Stimulated activated CD4-positive, alpha-beta T cell treated with anti-CD3 and anti-CD28 coated beads, Interleukin-4, amount 100 ng/mL, for 1 hour (primary cell): ENCODE measurements around the gene TAF3.
"Not testable (repeated sequence)": the region's sequence is repeated elsewhere in the genome, so short reads cannot be mapped to it uniquely, and the experiment has no call there.

Source experiments
- DNase-seq: peaks from one replicate; pipeline ENCODE4 v3.0.0-alpha.2; 2020

Gene TAF3

GRCh38 chr10:7818295-7819120 lies at the start of gene TAF3:
Gene TAF3 (plus strand): TSS chr10:7818505. CDS start chr10:7818710, 205 bp downstream.
- DNase-seq = peak; percentile 93

DNA sequence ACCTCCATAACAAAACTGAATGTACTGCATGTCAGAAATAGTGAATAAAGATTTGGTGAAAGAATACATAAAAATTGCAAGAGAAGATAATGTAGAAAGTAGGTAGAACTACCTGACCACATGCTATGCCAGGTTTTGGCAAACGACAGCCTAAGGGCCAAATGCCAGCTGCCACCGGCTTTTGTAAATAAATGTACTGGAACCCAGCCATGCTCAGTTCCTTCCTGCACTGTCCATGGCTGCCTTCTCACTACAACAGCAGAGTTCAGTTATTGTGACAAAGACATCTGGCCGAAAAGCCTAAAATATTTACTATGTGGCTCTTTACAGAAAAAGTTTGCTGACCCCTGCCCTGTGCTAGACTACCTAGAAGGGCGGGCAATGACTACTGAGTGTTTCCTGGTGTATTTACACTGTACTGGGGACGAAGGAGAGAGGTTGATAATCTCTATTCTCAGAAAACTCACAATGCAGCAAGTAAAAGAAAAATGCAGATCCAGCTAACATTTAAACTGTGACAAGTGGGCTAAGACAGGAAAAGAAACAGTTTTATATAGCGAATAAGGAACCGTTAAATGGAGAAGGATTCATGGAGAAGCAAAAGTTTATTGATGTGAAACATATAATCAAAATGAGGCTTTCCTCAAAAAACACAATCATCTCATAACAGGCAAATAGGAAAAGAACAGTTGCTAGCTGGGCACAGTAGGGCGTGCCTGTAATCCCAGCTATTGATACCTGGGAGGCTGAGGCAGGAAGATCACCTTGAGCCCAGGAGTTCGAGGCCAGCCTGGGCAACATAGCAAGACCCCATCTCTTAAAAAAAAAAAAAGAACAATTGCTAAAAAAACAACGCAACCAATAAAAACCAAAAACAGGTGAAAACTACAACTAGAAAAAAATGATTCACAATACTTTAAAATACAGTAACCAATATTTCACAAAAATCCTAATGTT lies 44.2 kb upstream of the TAF3 start:
- DNase-seq = no peak

DNA sequence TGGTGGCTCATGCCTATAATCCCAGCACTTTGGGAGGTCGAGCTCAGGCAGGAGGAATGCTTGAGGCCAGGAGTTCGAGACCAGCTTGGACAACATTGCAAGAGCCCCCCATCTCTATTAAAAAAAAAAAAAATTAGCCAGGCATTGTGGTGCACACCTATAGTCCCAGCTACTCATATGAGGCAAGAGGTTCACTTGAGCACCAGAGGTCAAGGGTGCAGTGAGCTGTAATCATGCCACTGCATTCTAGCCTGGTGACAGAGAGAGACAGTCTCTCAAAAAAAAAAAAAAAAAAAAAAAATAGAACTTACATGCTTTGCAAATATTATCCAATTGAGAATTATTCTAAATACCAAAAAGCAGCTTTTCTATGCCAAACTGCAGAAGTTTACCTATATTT lies 41.5 kb upstream of the TAF3 start:
- DNase-seq = no peak

GRCh38 chr10:7782194-7782593 lies 36.1 kb upstream of the TAF3 start:
- DNase-seq = not testable (repeated sequence)

GRCh38 chr10:7786430-7786829 lies 31.9 kb upstream of the TAF3 start:
- no peak for DNase-seq

GRCh38 chr10:7787150-7787856 lies 31.0 kb upstream of the TAF3 start:
- no peak for DNase-seq

- DNase-seq = peak; percentile 97
These were observed 30.3 kb upstream of the TAF3 start, which contains the start of the genes ATP5F1C and KIN for GRCh38 chr10:7787857-7788638. Gene ATP5F1C (plus strand): TSS chr10:7788177. CDS start chr10:7788208, 31 bp downstream. Gene KIN (minus strand): TSS chr10:7787993. CDS start chr10:7787933, 60 bp downstream.

DNA sequence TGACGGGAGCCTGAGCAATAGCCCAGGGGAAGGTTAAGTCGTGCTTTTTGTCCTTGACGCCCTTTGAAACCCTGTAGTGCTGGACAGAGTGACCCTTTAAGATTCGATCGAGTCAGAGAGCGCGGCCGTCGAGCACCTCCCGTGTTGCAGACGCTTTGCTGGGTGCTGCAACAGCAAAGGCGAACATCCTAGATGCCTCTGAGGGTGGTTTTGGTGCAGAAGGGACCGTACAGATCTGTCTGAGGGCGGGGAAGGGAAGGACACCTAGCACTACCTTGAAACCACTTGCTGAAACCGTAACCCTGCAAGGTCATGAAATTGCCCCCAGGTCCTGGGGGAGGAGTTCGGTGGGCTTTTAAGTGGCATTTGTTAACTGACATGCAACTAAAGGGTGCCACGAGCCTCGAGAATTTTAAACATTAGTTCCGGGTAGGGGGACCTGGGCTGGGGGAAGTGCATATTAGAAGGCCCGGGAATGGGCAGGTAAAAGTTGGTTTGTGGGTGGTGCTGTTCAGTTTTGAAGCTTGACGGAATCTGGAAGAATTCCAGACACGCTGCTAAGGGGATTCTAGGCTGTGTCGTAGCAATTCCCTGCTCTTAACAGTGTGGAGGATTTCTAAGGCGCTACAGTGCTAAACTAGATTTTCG lies 29.5 kb upstream of the TAF3 start:
- DNase-seq = no peak

DNA sequence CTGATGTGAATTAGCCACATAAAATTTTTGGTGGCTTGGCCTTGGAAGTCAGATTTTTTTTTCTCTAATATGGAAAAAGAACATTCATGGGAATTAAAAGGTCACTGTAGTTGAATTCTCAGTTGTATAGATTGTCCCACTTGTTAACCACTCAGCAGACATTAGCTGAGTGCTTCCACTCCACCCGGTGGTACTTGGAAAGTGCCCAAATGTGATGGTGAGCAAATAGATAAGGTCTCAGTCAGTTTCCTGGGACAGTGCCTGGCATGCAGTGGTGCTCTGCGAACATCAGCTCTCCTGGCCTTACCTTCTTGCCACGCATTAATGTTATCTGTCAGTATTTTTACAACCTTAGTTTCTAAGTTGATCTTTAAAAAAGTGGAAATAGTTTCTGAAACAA lies 28.9 kb upstream of the TAF3 start:
- DNase-seq = no peak

GRCh38 chr10:7792541-7792940 lies 25.8 kb upstream of the TAF3 start:
- no peak for DNase-seq

DNA sequence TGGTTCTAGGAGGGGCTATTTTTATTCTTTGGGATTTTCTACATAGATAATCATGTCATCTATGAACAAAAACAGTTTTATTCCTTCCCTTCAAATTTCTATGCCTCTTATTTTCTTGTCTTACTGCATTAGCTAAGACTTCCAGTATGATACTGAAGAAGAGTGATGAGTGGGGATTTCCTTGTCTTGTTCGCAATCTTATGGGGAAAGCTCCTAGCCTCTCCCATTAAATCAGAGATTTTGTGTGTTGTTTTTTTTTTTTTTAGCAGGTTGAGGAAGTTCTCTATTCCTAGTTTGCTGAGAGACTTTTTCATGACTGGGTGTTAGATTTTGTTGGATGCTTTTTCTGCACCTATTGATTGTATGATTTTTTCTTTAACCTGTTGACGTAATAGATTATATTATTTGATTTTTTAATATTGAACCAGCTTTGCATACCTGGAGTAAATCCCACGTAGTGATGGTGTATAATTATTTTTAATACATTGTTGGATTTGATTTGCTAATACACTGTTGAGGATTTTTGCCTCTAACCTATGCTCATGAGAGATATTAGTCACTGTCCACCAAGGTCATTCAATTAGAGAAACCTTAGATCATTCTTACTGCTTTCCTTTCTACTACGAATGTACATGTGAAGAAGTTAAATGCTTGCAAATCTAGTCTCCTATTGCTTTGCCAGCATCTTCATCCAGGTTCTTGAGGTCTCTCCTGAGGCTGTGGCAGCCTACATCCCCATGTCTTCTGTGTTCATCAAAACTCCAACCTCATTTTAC lies 23.9 kb upstream of the TAF3 start:
- DNase-seq = no peak

DNA sequence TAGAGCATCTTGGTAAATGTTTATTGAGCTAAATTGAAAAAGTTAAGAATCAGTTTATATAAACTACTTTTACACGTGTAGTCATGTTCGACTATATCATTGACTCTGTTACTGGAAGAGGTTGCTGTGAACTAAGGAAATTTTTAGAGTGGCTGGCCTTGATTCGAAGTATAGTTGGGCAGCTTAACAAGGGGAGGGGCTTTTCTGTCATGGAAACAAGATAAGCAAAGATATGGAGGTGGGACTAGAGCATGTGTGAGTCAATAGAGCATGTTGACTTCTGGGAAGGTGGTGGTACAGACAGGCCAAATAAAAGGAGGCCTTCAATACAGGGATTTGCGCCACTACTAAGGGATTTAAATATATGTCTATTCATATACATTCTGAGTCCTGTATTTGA lies 22.7 kb upstream of the TAF3 start:
- DNase-seq = no peak

GRCh38 chr10:7797582-7797981 lies 20.7 kb upstream of the TAF3 start:
- no peak for DNase-seq

- DNase-seq = no peak
These were observed 15.7 kb upstream of the TAF3 start for GRCh38 chr10:7802606-7803005.

DNA sequence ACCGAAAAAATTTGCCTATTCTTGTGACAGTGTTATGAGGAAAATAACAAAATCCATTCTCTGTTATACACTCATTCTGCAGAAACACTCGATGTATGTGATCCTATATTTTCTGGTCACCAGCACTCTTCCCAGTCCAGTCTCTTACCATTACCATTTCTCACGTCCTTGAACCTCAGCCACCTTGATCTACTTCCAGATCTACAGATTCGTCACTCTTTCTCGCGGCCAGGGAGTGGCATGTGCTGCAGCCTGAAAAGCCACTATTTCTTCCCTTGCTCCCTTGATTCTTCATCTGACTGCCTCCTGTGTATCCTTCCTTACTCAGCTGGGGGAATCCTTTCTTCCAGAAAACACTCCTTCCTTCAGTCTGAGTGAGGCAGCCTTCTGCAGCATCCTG lies 14.1 kb upstream of the TAF3 start:
- no peak for DNase-seq

DNA sequence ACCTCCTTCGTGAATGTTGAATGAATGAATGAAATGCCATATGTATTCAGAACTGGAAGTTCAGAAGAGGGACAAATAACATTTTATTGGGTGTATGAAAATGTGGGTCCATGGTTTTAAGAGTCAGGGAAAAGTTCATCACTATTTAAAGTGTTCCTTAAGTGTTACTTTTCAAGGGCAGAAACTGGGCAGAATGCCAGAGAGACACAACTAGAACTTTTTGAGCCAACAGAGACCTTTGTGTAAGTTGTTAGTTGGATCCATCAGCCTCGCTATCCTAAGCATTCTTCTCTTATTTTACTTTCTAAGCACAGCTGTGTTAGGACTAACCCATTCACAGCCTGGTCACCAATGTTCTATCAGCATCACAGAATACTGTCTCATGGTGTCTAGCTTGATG lies 13.6 kb upstream of the TAF3 start:
- no peak for DNase-seq

DNA sequence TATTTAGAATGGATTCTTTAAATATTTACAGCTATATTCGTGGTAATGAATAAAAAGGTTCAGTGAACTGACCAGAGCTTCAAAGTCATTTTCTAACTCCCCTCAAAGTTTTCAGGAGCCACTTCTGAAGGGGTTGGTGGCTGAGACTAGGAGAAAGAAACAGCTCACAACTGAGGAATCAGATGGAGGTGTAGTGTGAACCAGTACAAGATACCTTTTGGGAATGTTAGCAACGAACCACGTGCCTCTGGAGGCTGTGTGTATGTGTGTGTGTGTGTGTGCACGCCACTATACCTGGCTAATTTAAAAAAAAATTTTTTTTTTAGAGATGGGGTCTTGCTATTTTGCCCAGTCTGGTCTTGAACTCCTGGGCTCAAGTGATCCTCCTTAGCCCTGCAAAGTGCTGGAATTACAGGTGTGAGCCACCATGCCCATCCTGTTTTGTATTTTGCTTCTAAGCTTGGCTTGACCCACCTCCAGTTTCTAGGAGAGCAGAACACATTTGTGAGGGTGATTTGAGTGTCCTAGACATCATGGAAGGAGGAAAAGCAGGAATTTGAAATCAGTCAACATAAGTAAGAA lies 9.5 kb upstream of the TAF3 start:
- no peak for DNase-seq

DNA sequence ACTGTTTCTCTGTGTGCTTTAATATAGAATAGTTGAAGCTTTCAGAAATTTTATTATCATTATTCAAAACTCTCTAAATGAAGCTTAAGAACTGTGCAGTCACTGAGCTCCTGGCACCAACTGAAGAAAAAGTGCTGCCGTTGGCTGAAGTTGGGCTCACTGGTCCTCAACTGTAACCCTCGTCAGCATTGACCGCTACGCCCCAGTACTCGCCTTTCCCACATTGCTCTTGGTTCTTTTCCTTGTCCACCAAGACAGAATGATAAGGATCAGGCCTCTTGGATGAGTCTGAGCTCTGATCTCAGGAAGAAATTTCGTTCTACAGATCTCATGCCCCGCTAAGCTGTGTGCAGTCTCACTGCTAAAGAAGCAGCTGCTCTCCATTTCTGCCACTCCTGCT lies 7.9 kb upstream of the TAF3 start:
- DNase-seq = no peak

DNA sequence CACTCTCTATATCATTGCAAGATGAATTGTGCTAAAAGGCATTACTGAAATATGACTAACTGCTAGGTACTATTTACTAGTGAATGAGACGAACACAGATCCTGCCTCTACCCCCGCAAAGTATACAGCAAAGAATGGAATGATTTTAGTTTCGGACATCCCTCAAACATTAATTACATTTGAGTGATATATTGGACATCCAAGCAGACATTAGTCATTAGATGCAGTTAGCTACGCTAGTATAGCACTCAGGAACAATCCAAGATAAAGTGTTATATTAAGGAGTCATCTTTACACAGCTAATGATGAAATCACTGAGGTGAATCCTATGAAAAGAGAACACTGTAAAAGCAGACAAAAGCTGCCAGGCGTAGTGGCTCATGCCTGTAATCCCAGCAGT lies 7.3 kb upstream of the TAF3 start:
- DNase-seq = no peak

- DNase-seq = not testable (repeated sequence)
These were observed 6.6 kb upstream of the TAF3 start for GRCh38 chr10:7811743-7812142.
